GM21447 (cell line): Measurements from ENCODE around the gene POLR3H.
"Not testable (repeated sequence)": the region's sequence is repeated elsewhere in the genome, so short reads cannot be mapped to it uniquely, and the experiment has no call there.

Experiments
- ATAC-seq: cut with Tn5 transposase; IDR thresholded peaks from one replicate; pipeline ENCODE4 v1.9.1; 2021; ENCODE audit not compliant: unreplicated experiment

Gene POLR3H

GRCh38 chr22:41565403-41566054 lies 21.3 kb upstream of the POLR3H start:
- no peak for ATAC-seq

DNA sequence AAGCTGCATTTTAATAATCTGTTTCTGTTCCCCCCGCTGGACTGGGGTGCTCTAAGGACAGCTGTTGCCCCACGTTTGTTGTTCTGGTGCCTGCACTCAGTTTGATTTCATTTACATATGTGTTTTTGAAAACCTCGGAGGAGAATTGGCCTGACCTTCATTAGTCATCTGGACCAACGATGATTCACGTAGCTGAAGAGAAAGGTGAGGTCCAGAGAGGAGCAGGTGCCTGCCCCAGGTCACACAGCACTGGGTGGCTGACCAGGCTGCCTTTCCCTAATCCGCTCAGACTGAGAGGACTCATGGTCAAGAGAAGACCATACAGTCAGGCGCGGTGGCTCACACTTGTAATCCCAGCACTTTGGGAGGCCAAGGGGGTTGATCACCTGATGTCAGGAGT lies 20.3 kb upstream of the POLR3H start:
- ATAC-seq = no peak

DNA sequence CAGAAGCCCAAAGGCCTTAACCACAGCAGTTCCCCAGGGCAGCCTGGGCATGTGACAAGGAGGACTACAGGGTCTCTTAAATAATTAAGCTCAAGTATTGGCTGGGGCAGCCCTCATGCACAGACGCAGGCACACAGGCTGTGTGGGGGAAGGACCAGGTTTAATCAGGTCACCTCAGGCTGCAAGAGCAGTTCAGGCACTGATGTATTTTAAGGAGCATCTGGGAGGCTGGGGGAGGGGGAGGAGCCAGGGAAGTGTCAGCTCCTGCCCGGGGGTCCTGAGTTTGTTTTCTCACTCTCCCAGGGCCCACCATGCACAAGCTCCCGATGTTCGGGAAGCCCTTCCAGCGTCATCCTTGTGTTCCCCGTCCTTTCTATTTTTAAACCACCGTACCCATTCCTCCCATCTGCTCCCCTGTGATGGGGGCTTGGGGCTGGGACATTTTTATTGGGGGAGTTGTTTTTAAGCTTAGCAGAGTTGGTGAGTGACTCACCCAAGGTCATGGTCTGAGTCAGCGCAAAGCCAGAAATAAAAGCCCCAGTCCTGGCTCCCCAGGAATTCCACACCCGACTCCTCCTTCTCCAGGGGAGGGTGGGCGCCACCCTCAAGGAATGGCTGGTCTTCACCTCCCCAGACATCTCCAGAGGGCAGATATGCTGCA lies 18.9 kb upstream of the POLR3H start:
- no peak for ATAC-seq

DNA sequence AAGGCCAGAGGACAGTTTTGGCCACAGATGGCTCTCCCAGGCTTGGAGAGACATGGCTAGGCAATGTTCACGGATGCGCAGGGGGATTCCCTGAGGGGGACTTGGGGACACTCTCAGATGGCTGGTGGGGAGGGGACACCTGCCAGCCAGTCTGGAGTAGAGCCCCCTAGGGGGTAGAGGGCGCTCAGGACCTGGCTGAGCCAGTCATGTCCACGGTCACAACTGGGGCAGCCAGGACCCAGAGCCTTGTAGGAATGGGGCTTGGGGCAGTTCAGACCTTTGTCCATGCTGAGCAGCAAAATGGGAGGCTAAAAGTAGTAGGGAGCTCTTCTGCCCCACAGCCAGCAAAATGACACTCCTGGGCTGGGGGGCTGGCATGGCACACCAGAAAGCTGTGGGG lies 18.2 kb upstream of the POLR3H start:
- ATAC-seq = no peak

GRCh38 chr22:41561788-41562187 lies 17.5 kb upstream of the POLR3H start:
- no peak for ATAC-seq

DNA sequence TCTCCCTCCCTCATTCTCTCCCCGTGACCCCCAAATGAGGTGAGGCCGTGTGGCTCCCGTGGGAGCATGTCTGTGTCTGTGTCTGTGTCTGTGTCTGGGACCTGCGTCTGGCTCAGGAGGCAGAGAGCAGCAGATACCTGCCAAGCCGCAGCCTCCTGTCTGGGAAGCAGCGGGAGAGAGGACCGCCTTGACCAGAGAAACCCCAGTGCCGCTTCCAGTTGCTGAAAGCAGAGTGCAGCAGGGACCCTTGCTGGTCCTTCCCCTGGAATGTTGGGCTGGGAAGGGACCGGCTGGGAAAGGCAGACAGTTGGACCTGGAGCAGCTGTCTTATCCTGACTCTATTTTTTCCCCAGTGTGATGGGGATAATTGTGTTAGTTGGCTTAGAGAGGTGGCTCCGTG lies 17.1 kb upstream of the POLR3H start:
- no peak for ATAC-seq

DNA sequence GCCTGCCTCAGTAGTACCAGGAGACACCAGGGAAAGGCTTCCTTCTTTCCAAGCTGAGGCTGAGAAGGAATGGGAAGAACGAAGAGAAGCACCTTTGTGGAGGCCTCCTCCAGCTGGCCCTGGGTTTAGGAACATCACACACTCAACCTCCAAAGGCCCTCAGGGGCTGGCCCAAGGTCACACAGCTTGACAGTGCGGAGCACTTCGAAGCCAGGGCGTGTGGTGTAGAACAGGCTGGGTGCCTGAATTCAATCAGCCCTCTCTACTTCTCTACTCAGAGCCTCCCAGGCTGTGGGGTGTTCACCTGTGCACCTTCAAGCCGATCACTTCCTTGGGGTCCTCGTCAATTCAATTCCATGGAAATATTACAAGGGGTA lies 15.8 kb upstream of the POLR3H start:
- no peak for ATAC-seq

DNA sequence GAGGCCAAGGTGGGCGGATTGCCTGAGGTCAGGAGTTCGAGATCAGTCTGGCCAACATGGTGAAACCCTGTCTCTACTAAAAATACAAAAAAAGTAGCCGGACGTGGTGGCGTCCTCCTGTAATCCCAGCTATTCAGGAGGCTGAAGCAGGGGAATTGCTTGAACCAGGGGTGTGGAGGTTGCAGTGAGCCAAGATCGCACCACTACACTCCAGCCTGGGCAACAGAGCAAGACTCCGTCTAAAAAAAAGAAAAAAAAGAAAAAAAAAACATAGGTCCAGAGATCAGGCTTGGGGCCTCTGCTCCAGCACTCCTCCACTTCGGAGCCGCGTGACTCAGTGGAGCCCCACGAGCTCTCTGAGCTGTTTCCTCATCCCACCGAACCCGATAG lies 14.0 kb upstream of the POLR3H start:
- ATAC-seq = not testable (repeated sequence)

DNA sequence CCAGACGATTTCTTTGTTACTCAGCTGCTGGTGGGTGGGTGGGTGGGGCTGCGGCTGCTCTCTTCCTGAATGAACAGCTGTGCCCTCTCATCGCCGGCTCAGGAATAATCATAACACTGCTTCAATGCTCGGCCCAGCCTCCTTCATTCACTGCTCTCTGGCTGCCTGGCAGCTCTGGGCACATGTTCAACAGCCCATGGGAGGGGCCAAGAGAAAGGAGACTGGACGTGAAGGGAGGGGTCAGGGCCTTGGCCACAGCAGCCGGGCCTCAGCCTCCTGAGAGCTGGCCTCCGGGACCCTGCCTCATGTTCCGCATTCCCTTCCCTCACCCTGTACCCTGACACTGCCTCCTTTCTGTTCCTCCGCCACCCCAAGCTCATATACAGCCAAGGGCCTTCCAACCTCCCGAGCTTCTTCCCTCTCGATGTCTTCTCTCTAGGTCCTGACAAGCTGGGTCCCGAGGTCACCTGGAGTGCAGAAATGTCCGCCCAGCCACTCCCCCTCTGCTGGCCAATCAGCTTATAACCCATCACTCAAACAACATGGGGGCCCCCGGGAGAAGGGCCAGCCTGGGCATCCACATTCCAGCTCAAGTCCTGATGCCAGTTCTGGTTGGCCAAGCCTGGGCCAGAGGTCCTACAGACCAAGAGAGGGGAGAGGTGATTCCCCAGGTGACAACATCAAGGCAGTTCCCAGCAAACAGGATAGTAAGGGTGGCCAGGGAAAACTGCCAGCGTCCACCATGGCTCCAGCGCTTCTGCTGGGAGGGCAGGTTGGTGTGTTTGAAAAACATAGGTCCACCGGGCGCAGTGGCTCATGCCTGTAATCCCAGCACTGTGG lies 13.4 kb upstream of the POLR3H start:
- no peak for ATAC-seq

- ATAC-seq = no peak
Measured at GRCh38 chr22:41556561-41556960, 12.3 kb upstream of the POLR3H start.

- ATAC-seq = no peak
Measured at GRCh38 chr22:41555325-41555982, 11.2 kb upstream of the POLR3H start.

GRCh38 chr22:41551877-41552582 lies 7.8 kb upstream of the POLR3H start:
- ATAC-seq = no peak

GRCh38 chr22:41550952-41551491 lies 6.8 kb upstream of the POLR3H start:
- no peak for ATAC-seq

DNA sequence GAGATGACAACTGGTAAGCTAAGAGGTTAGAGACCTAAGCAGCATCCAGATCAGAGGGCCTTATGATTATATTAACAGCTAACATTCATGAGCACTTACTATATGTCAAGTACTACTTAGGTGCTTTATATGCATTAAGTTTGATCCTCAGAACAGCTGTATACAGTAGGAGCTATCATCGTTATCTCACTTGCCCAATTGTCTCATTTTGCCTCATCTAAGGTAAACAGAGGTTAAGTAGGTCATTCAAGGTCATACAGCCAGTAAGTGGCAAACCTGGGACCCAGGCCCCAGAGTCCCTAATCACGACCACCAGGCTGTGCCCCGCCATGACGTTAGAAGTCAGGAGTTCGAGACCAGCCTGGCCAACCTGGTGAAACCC lies 4.6 kb upstream of the POLR3H start:
- no peak for ATAC-seq

- no peak for ATAC-seq
Measured at GRCh38 chr22:41544671-41545476, 604 bp upstream of the POLR3H start.

DNA sequence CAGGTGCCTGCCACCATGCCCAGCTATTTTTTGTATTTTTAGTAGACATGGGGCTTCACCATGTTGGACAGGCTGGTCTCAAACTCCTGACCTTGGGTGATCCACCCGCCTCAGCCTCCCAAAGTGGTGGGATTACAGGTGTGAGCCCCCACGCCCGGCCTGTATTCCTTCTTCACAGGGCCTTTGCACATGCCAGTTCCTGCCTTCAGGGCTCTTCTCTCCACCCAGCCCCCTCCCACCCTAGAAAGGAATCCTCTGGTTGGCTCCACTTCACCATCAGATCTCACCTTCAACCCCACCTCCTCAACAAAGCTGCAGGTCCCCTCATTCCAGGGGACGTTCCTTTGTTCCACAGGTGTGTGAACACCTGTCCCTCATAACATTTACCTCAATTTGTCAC lies 2.0 kb downstream of the POLR3H start:
- ATAC-seq = no peak

GRCh38 chr22:41541484-41541883 lies 2.8 kb downstream of the POLR3H start:
- no peak for ATAC-seq

GRCh38 chr22:41540365-41540764 lies 3.9 kb downstream of the POLR3H start:
- no peak for ATAC-seq

DNA sequence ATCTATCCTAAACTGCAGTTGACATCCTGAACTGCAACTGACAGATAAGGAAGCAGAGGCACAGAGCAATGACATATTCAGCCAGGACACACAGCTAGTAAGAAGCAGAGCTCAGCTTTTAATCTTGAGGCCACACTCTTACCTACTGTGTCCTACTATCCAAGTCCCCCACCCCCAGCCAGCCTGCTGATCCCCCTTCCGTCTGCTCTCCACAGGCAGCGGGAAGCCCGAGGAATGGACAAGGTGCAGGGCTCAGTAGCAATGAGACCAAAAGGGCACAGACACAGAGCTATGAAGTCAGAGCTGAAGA lies 4.3 kb downstream of the POLR3H start:
- ATAC-seq = no peak
